Stimulated activated naive CD8-positive, alpha-beta T cell treated with anti-CD3 and anti-CD28 coated beads, Interleukin-15, Interleukin-2, amounts not matched to agents 100 U/mL and 50 U/mL, for 24 hours (primary cell): ENCODE measurements around the gene GPR160.

Experiments
- ATAC-seq: fragments of 150-1000 bp; cut with Tn5 transposase; one replicate; pipeline ENCODE4 v1.10.0; 2021
- DNase-seq: peaks from one replicate; pipeline ENCODE4 v3.0.0; 2021

The GPR160 gene

GRCh38 chr3:170027233-170028102 lies 10.3 kb upstream of the GPR160 start:
- ATAC-seq: no peak
- no peak for DNase-seq

DNA sequence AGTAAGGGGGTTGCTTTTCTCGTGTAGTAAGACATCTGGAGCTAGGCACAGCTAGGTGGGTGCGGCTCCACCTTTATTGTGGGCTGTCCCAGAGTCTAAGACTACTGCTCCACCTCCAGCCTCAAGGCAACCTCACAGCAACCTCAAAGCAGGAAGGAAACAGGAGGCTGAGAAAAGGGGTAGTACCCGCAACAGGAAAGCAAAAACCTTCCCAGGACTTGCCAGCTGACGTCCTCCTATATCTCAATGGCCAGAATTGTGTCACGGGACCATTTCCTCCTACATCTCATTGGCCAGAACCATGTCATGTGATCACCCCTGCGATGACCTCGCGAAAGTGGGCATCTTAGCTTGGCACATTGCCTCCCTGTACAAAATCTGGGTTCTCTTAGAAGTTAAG lies 4.3 kb upstream of the GPR160 start:
- DNase-seq: peak; percentile 28
- peak; percentile 58 for ATAC-seq

DNA sequence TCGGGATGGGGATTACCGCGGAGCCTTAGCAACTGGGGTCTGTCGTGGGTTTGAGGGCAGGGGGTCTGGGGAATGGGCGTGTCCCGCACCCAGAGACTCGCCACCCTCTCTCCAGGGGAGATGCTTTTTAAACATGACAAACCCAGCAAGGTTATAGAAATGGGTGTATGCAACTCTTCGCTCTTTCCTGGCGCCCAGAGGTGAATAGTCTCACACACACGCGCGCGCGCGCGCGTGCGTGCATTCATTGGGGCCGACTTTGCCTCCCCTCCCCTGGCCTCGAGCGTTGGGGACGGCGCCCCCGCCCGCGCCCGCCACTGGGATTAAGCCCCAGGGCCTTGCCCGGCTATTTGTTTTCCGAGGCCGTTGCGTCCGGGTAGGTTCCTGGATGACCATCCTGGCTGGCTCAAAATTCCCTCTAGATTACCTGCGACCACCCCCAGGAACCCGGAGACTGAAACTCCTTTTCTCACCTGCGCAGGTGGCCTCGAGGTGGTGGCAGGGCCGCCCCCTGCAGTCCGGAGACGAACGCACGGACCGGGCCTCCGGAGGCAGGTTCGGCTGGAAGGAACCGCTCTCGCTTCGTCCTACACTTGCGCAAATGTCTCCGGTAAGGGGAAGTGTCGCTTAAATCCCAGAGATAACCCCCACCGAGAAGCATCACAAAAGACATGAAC lies 777 bp downstream of the GPR160 start:
- DNase-seq (peak; percentile 23), ATAC-seq (no peak)

DNA sequence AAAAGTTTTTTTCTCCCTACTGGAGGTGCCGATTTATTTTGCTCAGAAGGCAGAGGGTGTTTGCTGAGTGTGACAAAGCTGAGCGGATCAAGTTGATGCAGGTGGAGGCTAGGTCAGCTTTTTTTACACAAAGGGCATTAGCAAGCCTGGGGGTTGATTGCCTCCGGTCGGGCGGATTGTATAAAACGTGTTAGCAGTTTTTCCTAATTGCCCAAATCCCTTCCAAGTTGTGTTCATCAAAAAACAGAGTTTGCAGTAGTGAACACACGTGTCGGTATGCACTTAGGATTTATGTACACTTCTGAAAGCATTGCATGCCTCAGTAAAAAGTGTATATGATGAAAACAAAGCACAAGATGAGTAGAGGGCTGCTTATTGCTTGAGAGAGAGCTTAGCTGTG lies 2.6 kb downstream of the GPR160 start:
- no peak for ATAC-seq
- DNase-seq: no peak

DNA sequence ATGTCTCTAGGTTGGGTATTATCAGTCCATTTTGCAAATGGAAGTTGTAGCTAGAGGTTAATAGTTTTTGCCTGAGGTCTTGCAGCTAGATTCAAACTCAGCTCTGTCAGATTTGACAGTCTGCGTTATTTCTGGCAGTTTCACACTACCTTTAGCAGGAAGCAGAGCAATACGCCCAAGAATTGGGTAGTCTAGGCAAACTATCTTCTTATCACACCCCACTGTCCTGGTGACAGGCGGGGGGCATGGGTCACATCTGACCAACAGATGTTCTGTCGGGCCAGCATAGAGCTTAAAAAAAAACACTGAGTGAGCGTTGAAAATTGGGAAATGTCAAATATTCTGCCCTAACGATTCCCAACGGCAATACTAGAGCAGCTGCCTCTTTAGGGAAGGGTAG lies 5.7 kb downstream of the GPR160 start:
- DNase-seq: no peak
- ATAC-seq: no peak

- ATAC-seq (no peak), DNase-seq (no peak)
Measured at GRCh38 chr3:170044271-170044670, 6.5 kb downstream of the GPR160 start.

DNA sequence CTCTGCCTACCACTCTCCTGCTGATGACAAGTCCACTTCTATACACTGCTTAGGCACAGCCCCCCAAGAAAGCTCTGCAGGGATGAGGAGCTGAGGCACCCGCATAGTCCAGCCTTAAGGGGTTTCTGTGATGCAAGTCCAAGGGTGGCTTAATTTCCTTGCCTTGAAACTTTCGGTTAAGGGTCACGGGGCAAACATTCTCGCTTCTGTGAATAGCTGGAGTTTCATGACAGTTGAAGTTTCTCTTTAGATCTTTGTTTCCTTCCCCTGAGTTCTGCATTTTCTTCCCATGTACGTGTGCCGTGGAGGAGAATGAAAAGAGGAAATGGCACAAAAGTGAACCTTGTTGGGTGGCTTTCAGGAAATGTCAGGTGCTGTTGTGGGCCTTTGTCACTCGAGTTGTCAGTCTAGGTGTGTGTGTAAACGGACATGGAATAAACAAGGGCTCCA lies 7.0 kb downstream of the GPR160 start:
- no peak for DNase-seq
- ATAC-seq: peak; percentile 16

DNA sequence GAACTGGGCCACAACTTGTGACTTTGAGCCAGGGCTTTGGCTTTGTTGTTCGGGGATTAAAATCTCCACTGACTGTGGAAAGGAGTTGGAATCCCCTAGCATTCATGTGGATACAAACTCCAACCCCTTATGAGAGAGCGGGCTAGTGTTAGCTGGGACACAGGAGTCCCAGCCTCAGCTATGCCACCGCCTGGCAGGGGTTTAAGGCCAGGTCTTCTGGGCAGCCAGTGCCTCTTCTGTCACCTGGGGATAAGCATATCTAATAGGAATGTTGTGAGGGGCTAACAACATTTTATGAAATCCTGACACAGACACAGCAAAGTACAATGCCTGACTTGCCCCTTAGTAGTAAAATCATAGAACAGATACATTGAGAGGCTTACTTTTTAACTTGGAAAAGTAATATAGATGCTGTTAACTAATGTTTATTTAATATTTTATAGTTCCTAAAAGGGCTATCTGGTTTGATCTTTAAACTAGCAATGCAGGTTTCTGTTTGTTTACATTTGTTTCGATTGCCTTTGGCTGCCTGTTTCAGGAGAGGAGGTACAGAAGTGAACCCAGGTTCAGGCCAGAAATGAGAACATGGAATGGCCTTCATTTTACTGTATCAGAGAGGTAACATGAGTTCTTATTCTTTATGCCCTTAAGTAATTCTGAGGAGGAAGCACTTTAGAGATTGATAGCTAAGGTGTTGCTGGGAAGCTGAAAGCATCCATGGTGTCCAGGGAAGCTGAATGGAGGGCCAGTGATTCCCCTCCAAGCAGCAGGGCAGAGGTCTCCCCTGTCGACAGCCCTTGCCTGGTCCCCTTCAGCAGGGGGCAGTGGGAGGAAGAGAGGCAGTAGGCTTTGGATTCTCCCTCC lies 8.7 kb downstream of the GPR160 start:
- no peak for ATAC-seq
- no peak for DNase-seq

DNA sequence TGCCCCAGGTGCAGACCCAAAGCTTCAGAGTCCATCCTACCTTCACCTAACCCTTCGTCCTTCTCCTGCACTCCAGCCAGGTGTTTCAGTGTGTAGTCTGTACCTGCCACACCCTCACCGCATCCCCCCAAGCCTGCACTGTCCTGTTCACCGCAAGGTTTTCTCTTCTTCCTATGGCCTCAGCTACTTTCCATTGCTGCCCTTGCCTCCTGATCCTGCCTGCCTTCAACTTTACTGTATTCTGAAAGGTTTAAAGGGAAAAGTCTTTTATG lies 9.3 kb downstream of the GPR160 start:
- ATAC-seq: no peak

DNA sequence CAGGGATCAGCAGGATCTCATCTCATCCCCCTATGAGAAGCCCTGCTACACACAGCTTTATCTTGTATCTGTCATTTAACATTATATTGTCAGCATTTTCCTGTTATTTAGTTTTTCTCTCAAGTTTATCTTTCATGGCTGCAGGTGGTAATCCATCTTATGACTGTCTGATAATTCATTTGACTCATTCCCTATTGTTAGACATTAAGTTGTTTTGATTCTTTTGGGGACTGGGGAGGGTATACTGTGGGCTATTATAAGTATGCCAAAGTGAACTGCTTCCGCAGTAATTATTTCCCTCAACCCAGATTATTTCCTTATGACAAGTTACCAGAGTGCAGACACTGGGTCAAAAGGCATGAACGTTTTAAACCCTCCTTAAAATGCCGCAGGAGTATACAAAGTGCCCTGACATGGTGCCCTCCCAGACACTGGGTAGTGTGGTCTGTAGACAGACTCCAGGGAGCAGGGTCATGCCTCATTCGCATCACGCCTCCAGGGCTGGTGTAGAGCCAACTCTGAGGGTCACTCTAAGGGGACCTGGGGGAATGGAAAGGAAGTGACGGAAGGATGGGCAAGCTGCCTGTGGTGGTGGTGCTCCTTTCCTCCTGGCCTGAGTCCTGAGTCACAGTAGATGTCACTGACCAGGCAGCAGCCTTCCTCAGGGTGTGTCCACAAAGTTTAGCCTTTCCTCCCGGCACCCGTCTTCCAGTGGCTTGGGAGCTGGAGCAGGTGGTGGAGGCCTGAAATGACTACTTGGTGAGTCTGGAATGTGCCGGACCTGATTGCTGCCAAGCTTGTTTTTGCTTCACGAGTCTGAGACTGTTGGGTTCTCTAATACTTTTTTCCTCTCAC lies 11.6 kb downstream of the GPR160 start:
- no peak for DNase-seq
- ATAC-seq: no peak

More for the DNA sequence above, 9.3 kb downstream of the GPR160 start:
- no peak for DNase-seq

DNA sequence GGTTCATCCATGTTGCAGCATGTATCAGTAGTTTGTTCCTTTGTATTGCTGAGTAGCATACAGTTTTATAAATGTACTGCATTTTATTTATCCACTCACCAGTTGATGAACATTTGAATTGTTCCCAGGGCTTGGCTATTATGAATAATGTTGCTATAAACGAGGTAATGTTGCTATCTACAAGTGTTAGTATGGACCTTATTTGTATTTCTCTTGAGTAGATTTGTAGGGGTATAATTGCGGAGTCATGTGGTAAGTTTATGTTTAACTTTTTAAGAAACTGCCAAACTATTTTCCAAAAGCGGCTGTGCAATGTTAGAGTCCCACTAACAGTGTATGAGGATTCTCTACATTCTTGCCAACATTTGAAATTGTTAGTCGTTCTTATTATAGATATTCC lies 13.0 kb downstream of the GPR160 start:
- ATAC-seq (no peak), DNase-seq (no peak)

GRCh38 chr3:170052398-170052797 lies 14.6 kb downstream of the GPR160 start:
- DNase-seq (no peak), ATAC-seq (no peak)

- no peak for DNase-seq
- no peak for ATAC-seq
Measured at GRCh38 chr3:170054204-170054603, 16.4 kb downstream of the GPR160 start.

DNA sequence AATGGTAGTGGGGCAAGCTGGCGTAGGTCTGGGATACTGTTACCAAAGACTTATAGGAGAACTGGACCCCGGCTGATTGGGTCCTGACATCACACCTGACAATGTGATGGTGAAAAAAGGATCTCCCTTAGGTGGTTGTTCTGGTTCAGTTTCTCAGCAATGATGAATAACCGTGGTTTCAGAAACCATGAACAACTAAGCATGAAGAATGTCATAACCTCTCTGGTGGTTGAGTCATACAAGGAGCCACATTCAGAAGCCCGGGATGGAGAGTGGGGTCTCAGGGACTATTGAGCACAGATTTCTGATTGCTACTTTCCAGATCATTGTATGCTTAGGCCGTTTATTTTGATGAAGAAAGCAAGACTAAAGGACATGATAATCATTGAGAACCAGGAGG lies 17.4 kb downstream of the GPR160 start:
- DNase-seq (peak; percentile 27), ATAC-seq (peak; percentile 89)

DNA sequence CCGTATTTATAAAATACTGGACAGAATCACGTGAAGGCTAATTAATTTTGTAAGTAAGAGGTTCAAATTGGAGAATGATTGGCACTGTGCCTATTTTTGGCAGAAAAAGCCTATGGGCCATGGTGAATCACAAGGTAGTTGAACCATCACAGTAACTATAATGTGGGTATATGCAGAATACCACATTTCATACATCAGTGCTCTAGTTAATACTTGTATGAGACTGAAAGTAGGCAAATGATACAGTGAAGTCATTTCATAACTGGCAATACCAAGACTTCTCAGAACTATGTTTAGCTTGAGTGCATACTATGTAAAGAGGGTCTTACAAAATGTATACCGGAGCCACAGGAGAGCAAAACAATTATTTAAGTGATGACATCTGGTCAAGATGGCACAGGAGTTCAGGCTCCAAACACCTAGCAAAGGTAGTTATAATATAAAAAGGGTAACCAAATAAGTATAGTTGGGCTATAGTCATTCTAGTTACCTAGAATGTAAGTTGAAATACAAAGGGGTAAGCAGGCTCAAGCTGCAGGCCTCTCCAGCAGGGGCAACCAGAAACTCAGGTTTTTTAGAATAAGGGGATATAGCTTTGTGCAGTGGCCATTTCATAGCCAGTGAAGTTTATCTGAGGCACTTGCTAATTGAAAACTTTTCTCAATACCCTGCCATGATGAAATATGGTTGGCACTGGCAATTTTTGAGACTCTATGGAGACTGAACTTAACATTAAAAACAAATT lies 19.1 kb downstream of the GPR160 start:
- DNase-seq (no peak), ATAC-seq (peak; percentile 84)

GRCh38 chr3:170057550-170057949 lies 19.8 kb downstream of the GPR160 start:
- ATAC-seq (no peak), DNase-seq (no peak)

GRCh38 chr3:170058127-170058526 lies 20.3 kb downstream of the GPR160 start:
- ATAC-seq: no peak
- peak; percentile 23 for DNase-seq

GRCh38 chr3:170059447-170059846 lies 21.7 kb downstream of the GPR160 start:
- DNase-seq (no peak), ATAC-seq (no peak)

GRCh38 chr3:170062068-170062467 lies 24.3 kb downstream of the GPR160 start:
- DNase-seq: no peak
- no peak for ATAC-seq

DNA sequence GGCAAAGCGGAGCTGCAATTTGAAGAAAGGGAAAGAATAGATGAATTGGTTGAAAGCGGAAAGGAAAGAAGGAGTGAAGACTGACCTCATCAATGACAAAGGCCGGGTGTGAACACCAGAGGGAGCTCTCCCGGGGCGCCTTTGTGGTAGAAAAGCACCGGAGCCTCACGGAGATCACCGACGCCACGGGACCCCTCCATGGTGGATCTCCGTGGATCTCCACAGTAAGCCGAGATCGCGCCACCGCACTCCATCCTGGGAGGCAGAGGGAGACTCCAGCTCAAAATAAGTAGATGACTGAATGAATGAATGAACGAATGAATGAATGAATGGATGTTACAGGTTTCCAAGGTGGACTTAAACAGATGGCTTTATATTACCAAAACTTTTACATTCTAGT lies 25.0 kb downstream of the GPR160 start:
- ATAC-seq: no peak
- DNase-seq: no peak

DNA sequence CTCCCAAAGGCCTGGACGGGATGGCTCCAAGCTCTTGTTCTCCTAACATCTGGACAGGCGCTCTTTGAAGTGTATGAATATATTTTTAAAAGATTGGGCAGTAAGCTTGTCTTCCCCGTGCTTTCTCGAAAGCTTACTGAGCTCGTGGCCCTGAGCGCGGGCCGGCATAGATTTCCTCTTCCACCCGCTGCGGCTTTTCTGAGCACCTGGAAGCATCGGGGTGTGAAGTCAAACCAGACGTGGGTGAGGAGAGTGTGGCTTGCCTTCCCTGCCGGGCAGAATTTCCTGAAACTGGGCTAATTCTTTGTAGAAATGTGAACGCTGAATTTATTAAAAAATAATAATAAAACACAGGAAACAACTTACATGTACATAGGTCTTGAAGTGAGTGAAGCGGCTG lies 25.9 kb downstream of the GPR160 start:
- ATAC-seq (no peak), DNase-seq (no peak)
